ENCODE data around the gene ZNF664. TPM values are rescaled to one million over a fixed set of nuclear protein-coding genes. Genes with fewer than 3 reads are reported as not detected.

ZNF664 gene
- polyA plus RNA-seq, 3 donors: 1.5 to 20.9 (median 2.7) TPM

- Histone ChIP-seq H3K36me3 (replicated peaks in 1 of 2; ENCODE audit: control insufficient read depth in 1 of 2, insufficient read depth in 2 of 2, low read length in 2 of 2) (peaks cover 6 to 11% of the 10 kb centered on the region in 2 donors), H4K20me1 (ENCODE audit: insufficient read depth, low read length) (no peaks in the 10 kb centered on the region), H3K4me1 (ENCODE audit: control insufficient read depth in 1 of 2, insufficient read depth in 2 of 2, low read length in 2 of 2) (no peaks in the 10 kb centered on the region), H3K9ac (ENCODE audit: insufficient read depth, low read length, poor library complexity, severe bottlenecking) (no peak overlapping the region), H3K27ac (ENCODE audit: low read depth in 1 of 2, low read length in 2 of 2) (no peak overlapping the region), H3K9me3 (replicated peaks in 1 of 2; ENCODE audit: control insufficient read depth in 1 of 2, insufficient read depth in 1 of 2, low read length in 2 of 2) (no peaks in the 10 kb centered on the region), H3K4me2 (replicated peaks; ENCODE audit: extremely low read depth, low read length, poor library complexity, severe bottlenecking) (no peak overlapping the region), H3K79me2 (ENCODE audit: insufficient read depth, low read length) (no peaks in the 10 kb centered on the region), H3K4me3 (replicated peaks in 1 of 3; ENCODE audit: low read depth in 2 of 3, low read length in 3 of 3) (no peak overlapping the region), H2AFZ (ENCODE audit: insufficient read depth, low read depth, low read length, poor library complexity, severe bottlenecking) (no peak overlapping the region), H3K27me3 (ENCODE audit: control insufficient read depth in 2 of 2, insufficient read depth in 2 of 2, low read length in 2 of 2) (no peaks in the 10 kb centered on the region)
- Mint-ChIP-seq H3K4me3 (no peak overlapping the region), H3K9me3 (no peaks in the 10 kb centered on the region), H3K27ac (no peak overlapping the region), H3K36me3 (peaks cover 6 to 9% of the 10 kb centered on the region in 2 donors), H3K4me1 (peaks cover 6% of the 10 kb centered on the region), H3K27me3 (ENCODE audit: low read depth in 3 of 3) (no peaks in the 10 kb centered on the region)
- TF ChIP-seq CTCF (IDR thresholded peaks at IDR 0.05): no peak
- intact Hi-C loops (cut with micrococcal nuclease): no loop called here
- no CpG with 5 or more reads among the region's 2 CpGs for WGBS (ENCODE audit: insufficient coverage)
- no peak for DNase-seq
These were observed 44.0 kb downstream of the ZNF664 start for GRCh38 chr12:124017064-124017463.

DNA sequence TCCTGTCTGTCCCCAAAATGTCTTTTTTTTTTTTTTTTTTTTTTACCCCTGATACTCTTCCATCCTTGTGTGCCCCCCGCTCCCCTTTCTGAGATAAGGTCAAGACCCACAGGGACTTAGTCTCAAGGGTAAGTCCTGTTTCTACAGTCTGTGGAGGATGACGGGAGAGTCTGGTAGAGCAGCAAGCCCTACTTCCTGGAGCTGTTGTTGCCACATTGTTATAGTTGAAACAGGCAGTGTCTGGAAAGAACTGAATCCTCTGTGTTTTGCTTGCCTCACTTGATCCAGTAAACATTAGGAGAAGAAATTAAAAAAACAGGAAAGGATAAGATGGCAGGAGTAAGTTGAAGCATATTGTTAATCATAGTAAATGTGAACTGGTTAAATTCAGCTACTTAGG is 45.5 kb downstream of the ZNF664 start:
- Mint-ChIP-seq H3K27ac (no peak overlapping the region), H3K9me3 (no peaks in the 10 kb centered on the region), H3K27me3 (ENCODE audit: low read depth in 3 of 3) (no peaks in the 10 kb centered on the region), H3K4me1 (peaks cover 6% of the 10 kb centered on the region), H3K4me3 (no peak overlapping the region), H3K36me3 (peaks cover 0 to 2% of the 10 kb centered on the region in 2 donors)
- no peak for DNase-seq
- intact Hi-C loops (cut with micrococcal nuclease): no loop called here
- Histone ChIP-seq H3K27me3 (ENCODE audit: control insufficient read depth in 2 of 2, insufficient read depth in 2 of 2, low read length in 2 of 2) (no peaks in the 10 kb centered on the region), H4K20me1 (ENCODE audit: insufficient read depth, low read length) (no peaks in the 10 kb centered on the region), H3K4me1 (ENCODE audit: control insufficient read depth in 1 of 2, insufficient read depth in 2 of 2, low read length in 2 of 2) (no peaks in the 10 kb centered on the region), H3K36me3 (replicated peaks in 1 of 2; ENCODE audit: control insufficient read depth in 1 of 2, insufficient read depth in 2 of 2, low read length in 2 of 2) (no peaks in the 10 kb centered on the region), H3K4me3 (replicated peaks in 1 of 3; ENCODE audit: low read depth in 2 of 3, low read length in 3 of 3) (no peak overlapping the region), H2AFZ (ENCODE audit: insufficient read depth, low read depth, low read length, poor library complexity, severe bottlenecking) (no peak overlapping the region), H3K9ac (ENCODE audit: insufficient read depth, low read length, poor library complexity, severe bottlenecking) (no peak overlapping the region), H3K27ac (ENCODE audit: low read depth in 1 of 2, low read length in 2 of 2) (no peak overlapping the region), H3K4me2 (replicated peaks; ENCODE audit: extremely low read depth, low read length, poor library complexity, severe bottlenecking) (no peak overlapping the region), H3K79me2 (ENCODE audit: insufficient read depth, low read length) (no peaks in the 10 kb centered on the region), H3K9me3 (replicated peaks in 1 of 2; ENCODE audit: control insufficient read depth in 1 of 2, insufficient read depth in 1 of 2, low read length in 2 of 2) (no peaks in the 10 kb centered on the region)
- 0% methylated on average over 1 of the region's 2 CpGs for WGBS (ENCODE audit: insufficient coverage)
- TF ChIP-seq CTCF (IDR thresholded peaks at IDR 0.05): no peak
